ENCODE measurements around the gene MPDU1.
A peak's percentile ranks its signal among the peaks of the same experiment; 100 is the strongest.

The MPDU1 gene

DNA sequence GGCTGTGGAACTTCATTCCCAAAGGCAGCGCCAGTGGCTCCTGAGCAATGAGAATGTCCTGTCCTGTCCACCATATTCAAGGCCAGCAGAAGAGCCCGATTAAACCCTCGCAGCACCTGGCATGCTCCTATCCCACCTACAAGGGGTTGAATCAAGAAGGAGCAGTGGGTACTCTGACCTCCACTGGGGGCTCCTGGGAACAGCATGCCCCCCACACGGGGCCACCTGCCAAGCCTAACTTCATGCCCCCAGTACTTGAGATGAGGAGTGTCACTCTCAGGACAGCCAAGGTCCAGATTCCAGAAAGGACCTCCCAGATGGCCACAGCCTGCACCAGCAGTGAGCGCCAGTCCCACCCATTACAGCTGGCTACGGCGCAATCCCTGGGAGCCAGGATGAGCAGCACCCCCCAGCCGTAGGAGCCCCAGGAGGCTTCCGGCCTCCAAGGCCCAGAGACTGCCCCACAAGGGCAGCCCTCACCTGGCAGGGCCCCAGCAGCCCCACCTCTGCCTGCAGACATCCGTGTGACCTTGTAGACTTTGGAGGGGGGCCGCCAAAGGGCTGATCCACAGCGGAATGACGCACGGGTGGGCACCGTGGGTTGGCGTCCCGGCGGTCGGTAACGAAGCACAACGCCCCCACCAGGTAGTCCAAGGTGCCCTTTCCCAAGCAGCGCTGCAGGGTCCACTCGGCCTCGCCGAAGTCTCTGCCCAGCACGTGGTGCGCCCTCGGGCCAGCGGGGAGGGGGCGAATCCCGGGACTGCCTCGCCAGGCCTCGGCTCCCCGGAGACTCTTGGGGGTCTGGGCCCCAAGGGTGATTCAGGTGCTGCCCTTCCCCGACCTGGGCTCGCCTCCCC is 1.0 kb upstream of the MPDU1 start:
- Histone ChIP-seq H3K9me3 (no peaks in the 10 kb centered on the region), H3K4me3 (ENCODE audit: low read depth, low read length) (no peak overlapping the region), H3K27me3 (no peaks in the 10 kb centered on the region), H3K4me1 (peaks cover 13% of the 10 kb centered on the region), H3K36me3 (peaks cover 24% of the 10 kb centered on the region)
- no peak for DNase-seq
- no peak for TF ChIP-seq CTCF (IDR thresholded peaks at IDR 0.05; ENCODE audit: low read depth, low read length)

DNA sequence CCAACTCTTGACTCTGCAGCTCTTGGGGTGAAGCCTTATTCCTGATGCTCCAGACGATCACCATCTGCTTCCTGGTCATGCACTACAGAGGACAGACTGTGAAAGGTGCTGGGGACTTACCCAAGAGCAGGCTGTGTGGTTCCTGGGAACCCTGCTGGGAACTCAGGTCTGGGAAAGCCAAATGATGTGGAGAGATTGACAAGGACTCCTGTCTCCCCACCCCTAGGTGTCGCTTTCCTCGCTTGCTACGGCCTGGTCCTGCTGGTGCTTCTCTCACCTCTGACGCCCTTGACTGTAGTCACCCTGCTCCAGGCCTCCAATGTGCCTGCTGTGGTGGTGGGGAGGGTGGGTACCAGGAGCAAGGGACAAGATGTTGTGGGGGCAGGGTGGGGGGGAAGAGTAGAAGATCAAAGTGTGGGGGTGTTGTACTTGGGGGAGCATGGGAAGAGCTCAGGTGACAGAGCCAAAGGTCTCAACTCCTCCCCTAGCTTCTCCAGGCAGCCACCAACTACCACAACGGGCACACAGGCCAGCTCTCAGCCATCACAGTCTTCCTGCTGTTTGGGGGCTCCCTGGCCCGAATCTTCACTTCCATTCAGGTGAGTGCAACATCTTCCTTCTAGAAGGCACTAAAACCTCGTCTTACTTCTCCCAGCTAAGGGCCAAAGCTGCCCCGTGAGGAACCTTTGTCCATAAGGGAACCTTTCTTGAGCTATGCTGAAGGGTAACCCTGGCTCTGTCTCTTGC is 3.2 kb downstream of the MPDU1 start:
- peaks cover 19% of the 10 kb centered on the region for H3K36me3 ChIP-seq
- H3K27me3 ChIP-seq: no peaks in the 10 kb centered on the region
- TF ChIP-seq CTCF (IDR thresholded peaks at IDR 0.05; ENCODE audit: low read depth, low read length): peak; percentile 51
- peaks cover 10% of the 10 kb centered on the region for H3K4me1 ChIP-seq
- H3K9me3 ChIP-seq: no peaks in the 10 kb centered on the region
- DNase-seq: peak; percentile 49
- no peak overlapping the region for H3K4me3 ChIP-seq (ENCODE audit: low read depth, low read length)

DNA sequence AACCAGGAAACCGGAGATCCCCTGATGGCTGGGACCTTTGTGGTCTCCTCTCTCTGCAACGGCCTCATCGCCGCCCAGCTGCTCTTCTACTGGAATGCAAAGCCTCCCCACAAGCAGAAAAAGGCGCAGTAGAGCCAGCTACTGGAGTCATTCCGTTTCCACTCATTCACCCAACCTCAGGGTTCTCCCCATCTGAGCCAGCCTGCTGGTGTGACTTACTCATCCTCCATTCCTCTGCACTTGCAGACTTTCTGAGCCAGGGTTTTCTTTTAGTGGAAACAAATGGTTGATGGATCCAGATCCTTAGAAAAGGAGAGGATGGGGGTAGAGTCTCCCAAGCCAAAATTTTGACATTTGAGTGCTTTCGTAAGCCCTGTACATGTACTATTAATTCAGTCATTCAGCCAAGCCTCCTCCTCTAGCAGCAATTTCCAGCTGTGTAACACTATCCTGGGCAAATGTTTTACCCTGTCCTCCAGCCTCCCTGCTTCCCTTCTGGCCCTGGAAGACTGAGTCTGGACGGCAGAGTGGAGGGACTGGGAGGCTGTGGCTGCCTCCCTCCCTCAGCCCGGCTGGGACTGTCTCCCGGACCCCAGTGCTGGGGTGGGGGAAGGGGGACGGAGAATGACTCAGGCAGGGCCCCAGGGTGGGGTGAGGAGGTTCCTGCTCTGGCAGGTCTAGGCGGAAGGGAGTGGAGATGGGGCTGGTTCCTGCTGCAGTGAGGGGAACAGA is 3.9 kb downstream of the MPDU1 start:
- Histone ChIP-seq H3K4me1 (peaks cover 10% of the 10 kb centered on the region), H3K4me3 (ENCODE audit: low read depth, low read length) (no peak overlapping the region), H3K27me3 (no peaks in the 10 kb centered on the region), H3K36me3 (peaks cover 21% of the 10 kb centered on the region), H3K9me3 (no peaks in the 10 kb centered on the region)
- DNase-seq: no peak
- TF ChIP-seq CTCF (IDR thresholded peaks at IDR 0.05; ENCODE audit: low read depth, low read length): no peak

- H3K36me3 ChIP-seq: peaks cover 20% of the 10 kb centered on the region
Measured at GRCh38 chr17:7588553-7589203, 5.0 kb downstream of the MPDU1 start.

More at GRCh38 chr17:7588553-7589203, 5.0 kb downstream of the MPDU1 start:
- no peak for DNase-seq
- H3K9me3 ChIP-seq: no peaks in the 10 kb centered on the region
- H3K4me1 ChIP-seq: peaks cover 6% of the 10 kb centered on the region; the same call in 1 of the 2 replicates
- no peaks in the 10 kb centered on the region for H3K27me3 ChIP-seq
- H3K4me3 ChIP-seq (ENCODE audit: low read depth, low read length): no peak overlapping the region
- TF ChIP-seq CTCF (IDR thresholded peaks at IDR 0.05; ENCODE audit: low read depth, low read length): no peak
